Mucosa of stomach (tissue), 1 donor: Measurements from ENCODE around the gene CUL4A.

Experiments
- H3K27me3 ChIP-seq: one replicate; pipeline ENCODE4 v1.7.0; 2013; ENCODE audit warnings: mild to moderate bottlenecking, low read length; ENCODE audit not compliant: control insufficient read depth, insufficient read depth
- H3K36me3 ChIP-seq: one replicate; pipeline ENCODE4 v1.7.0; 2013; ENCODE audit warnings: low read length; ENCODE audit not compliant: control insufficient read depth, insufficient read depth
- H3K4me1 ChIP-seq: one replicate; pipeline ENCODE4 v1.7.0; 2013; ENCODE audit warnings: mild to moderate bottlenecking, low read length; ENCODE audit not compliant: control insufficient read depth, insufficient read depth
- H3K4me3 ChIP-seq: one replicate; pipeline ENCODE4 v1.7.0; 2013; ENCODE audit warnings: low read length
- H3K9ac ChIP-seq: one replicate; pipeline ENCODE4 v1.7.0; 2013; ENCODE audit warnings: mild to moderate bottlenecking, low read length, moderate library complexity
- H3K9me3 ChIP-seq: one replicate; pipeline ENCODE4 v1.7.0; 2013; ENCODE audit warnings: mild to moderate bottlenecking, low read length, moderate library complexity; ENCODE audit not compliant: control insufficient read depth
- donor health status: Pancreatic carcinoma.

The CUL4A gene

GRCh38 chr13:113218586-113218985, 9.2 kb downstream of the CUL4A start:
- peaks cover 7% of the 10 kb centered on the region for H3K36me3 ChIP-seq
- H3K9ac ChIP-seq: no peak overlapping the region
- H3K27me3 ChIP-seq: no peaks in the 10 kb centered on the region
- no peaks in the 10 kb centered on the region for H3K9me3 ChIP-seq
- no peak overlapping the region for H3K4me3 ChIP-seq
- H3K4me1 ChIP-seq: peaks cover 38% of the 10 kb centered on the region

GRCh38 chr13:113219256-113219940, 10.0 kb downstream of the CUL4A start:
- Histone ChIP-seq H3K9me3 (no peaks in the 10 kb centered on the region), H3K9ac (no peak overlapping the region), H3K36me3 (peaks cover 7% of the 10 kb centered on the region), H3K4me3 (no peak overlapping the region), H3K4me1 (peaks cover 38% of the 10 kb centered on the region), H3K27me3 (no peaks in the 10 kb centered on the region)

GRCh38 chr13:113220141-113220598, 10.8 kb downstream of the CUL4A start:
- H3K9me3 ChIP-seq: no peaks in the 10 kb centered on the region
- H3K4me1 ChIP-seq: peaks cover 32% of the 10 kb centered on the region
- no peak overlapping the region for H3K4me3 ChIP-seq
- no peak overlapping the region for H3K9ac ChIP-seq
- no peaks in the 10 kb centered on the region for H3K27me3 ChIP-seq
- H3K36me3 ChIP-seq: peaks cover 7% of the 10 kb centered on the region

- no peaks in the 10 kb centered on the region for H3K27me3 ChIP-seq
- no peak overlapping the region for H3K9ac ChIP-seq
- peaks cover 7% of the 10 kb centered on the region for H3K36me3 ChIP-seq
- no peaks in the 10 kb centered on the region for H3K9me3 ChIP-seq
- peaks cover 25% of the 10 kb centered on the region for H3K4me1 ChIP-seq
- no peak overlapping the region for H3K4me3 ChIP-seq
Measured at GRCh38 chr13:113220877-113221276, 11.5 kb downstream of the CUL4A start.

- Histone ChIP-seq H3K9ac (no peak overlapping the region), H3K4me1 (peaks cover 13% of the 10 kb centered on the region), H3K36me3 (peaks cover 21% of the 10 kb centered on the region), H3K27me3 (no peaks in the 10 kb centered on the region), H3K9me3 (no peaks in the 10 kb centered on the region), H3K4me3 (no peak overlapping the region)
Measured at GRCh38 chr13:113223070-113223469, 13.7 kb downstream of the CUL4A start.

- Histone ChIP-seq H3K36me3 (peaks cover 21% of the 10 kb centered on the region), H3K9ac (no peak overlapping the region)
Measured at GRCh38 chr13:113224486-113224885, 15.1 kb downstream of the CUL4A start.

GRCh38 chr13:113225515-113225914, 16.1 kb downstream of the CUL4A start:
- H3K4me3 ChIP-seq: no peak overlapping the region
- H3K4me1 ChIP-seq: peaks cover 4% of the 10 kb centered on the region
- no peak overlapping the region for H3K9ac ChIP-seq
- H3K9me3 ChIP-seq: no peaks in the 10 kb centered on the region
- no peaks in the 10 kb centered on the region for H3K27me3 ChIP-seq
- peaks cover 21% of the 10 kb centered on the region for H3K36me3 ChIP-seq

More at GRCh38 chr13:113224486-113224885, 15.1 kb downstream of the CUL4A start:
- Histone ChIP-seq H3K9me3 (no peaks in the 10 kb centered on the region), H3K4me1 (peaks cover 13% of the 10 kb centered on the region), H3K4me3 (no peak overlapping the region), H3K27me3 (no peaks in the 10 kb centered on the region)

GRCh38 chr13:113226873-113227450, 17.5 kb downstream of the CUL4A start:
- Histone ChIP-seq H3K27me3 (no peaks in the 10 kb centered on the region), H3K9ac (no peak overlapping the region), H3K9me3 (no peaks in the 10 kb centered on the region), H3K36me3 (peaks cover 19% of the 10 kb centered on the region), H3K4me3 (no peak overlapping the region), H3K4me1 (no peaks in the 10 kb centered on the region)

GRCh38 chr13:113229161-113229560, 19.7 kb downstream of the CUL4A start:
- Histone ChIP-seq H3K9ac (no peak overlapping the region), H3K36me3 (peaks cover 14% of the 10 kb centered on the region), H3K4me1 (no peaks in the 10 kb centered on the region), H3K27me3 (no peaks in the 10 kb centered on the region), H3K4me3 (no peak overlapping the region), H3K9me3 (no peaks in the 10 kb centered on the region)

- Histone ChIP-seq H3K9me3 (no peaks in the 10 kb centered on the region), H3K27me3 (no peaks in the 10 kb centered on the region), H3K4me1 (no peaks in the 10 kb centered on the region), H3K4me3 (no peak overlapping the region), H3K9ac (no peak overlapping the region), H3K36me3 (peaks cover 14% of the 10 kb centered on the region)
Measured at GRCh38 chr13:113229791-113230190, 20.4 kb downstream of the CUL4A start.

- Histone ChIP-seq H3K9ac (no peak overlapping the region), H3K36me3 (peaks cover 8% of the 10 kb centered on the region), H3K4me1 (no peaks in the 10 kb centered on the region), H3K9me3 (no peaks in the 10 kb centered on the region), H3K27me3 (no peaks in the 10 kb centered on the region), H3K4me3 (no peak overlapping the region)
Measured at GRCh38 chr13:113231306-113232207, 22.1 kb downstream of the CUL4A start.
